H9 (cell line): ENCODE data around the gene ASTN2. TPM values are rescaled to one million over a fixed set of nuclear protein-coding genes. Genes with fewer than 3 reads are reported as not detected.

Experiments used
- DNase-seq: peaks from one replicate; pipeline ENCODE4 v3.0.0-alpha.2; 2017
- H2AFZ ChIP-seq: one replicate; pipeline ENCODE4 v1.6.1; 2013; ENCODE audit warnings: mild to moderate bottlenecking, low read length, control low read depth, moderate library complexity
- H2AK5ac ChIP-seq: 2 replicates; pipeline ENCODE4 v1.6.1; 2013; ENCODE audit warnings: low read length, control low read depth, mixed read lengths; ENCODE audit not compliant: insufficient read length
- H2BK120ac ChIP-seq: one replicate; pipeline ENCODE4 v1.6.1; 2013; ENCODE audit warnings: low read depth, mild to moderate bottlenecking, low read length, control low read depth, inconsistent platforms; ENCODE audit not compliant: poor library complexity, severe bottlenecking
- H2BK12ac ChIP-seq: 2 replicates; pipeline ENCODE4 v1.6.1; 2013; ENCODE audit warnings: low read length, control low read depth, mixed read lengths, low read depth; ENCODE audit not compliant: insufficient read length
- H2BK15ac ChIP-seq: 2 replicates; pipeline ENCODE4 v1.6.1; 2013; ENCODE audit warnings: low read depth, low read length, control low read depth
- H2BK20ac ChIP-seq: one replicate; pipeline ENCODE4 v1.6.1; 2013; ENCODE audit warnings: low read depth, mild to moderate bottlenecking, low read length, control low read depth, inconsistent platforms; ENCODE audit not compliant: poor library complexity, severe bottlenecking
- H2BK5ac ChIP-seq: 2 replicates; pipeline ENCODE4 v1.6.1; 2013; ENCODE audit warnings: low read length, control low read depth, mixed read lengths; ENCODE audit not compliant: insufficient read length
- H3K14ac ChIP-seq: 2 replicates; pipeline ENCODE4 v1.6.1; 2013; ENCODE audit warnings: low read length, control low read depth; ENCODE audit not compliant: insufficient read depth
- H3K18ac ChIP-seq: 2 replicates; pipeline ENCODE4 v1.6.1; 2013; ENCODE audit warnings: low read depth, mild to moderate bottlenecking, mixed read lengths, low read length, control low read depth; ENCODE audit not compliant: insufficient read length
- H3K23ac ChIP-seq: 2 replicates; pipeline ENCODE4 v1.6.1; 2013; ENCODE audit warnings: low read length, control low read depth, mixed read lengths, low read depth; ENCODE audit not compliant: insufficient read length
- H3K23me2 ChIP-seq: 2 replicates; pipeline ENCODE4 v1.6.1; 2013; ENCODE audit warnings: low read depth, mild to moderate bottlenecking, mixed read lengths, low read length, control low read depth; ENCODE audit not compliant: insufficient read length, poor library complexity, severe bottlenecking
- H3K27ac ChIP-seq: 2 replicates; pipeline ENCODE4 v1.5.1; 2013; ENCODE audit warnings: low read length, control low read depth, mixed read lengths, low read depth; ENCODE audit not compliant: insufficient read length
- H3K27me3 ChIP-seq: 2 replicates; pipeline ENCODE4 v1.6.1; 2013; ENCODE audit warnings: low read length, control low read depth, inconsistent platforms; ENCODE audit not compliant: insufficient read depth
- H3K4ac ChIP-seq: 2 replicates; pipeline ENCODE4 v1.6.1; 2013; ENCODE audit warnings: low read depth, mild to moderate bottlenecking, control low read depth, inconsistent platforms, low read length, moderate library complexity
- H3K4me1 ChIP-seq: 2 replicates; pipeline ENCODE4 v1.6.1; 2013; ENCODE audit warnings: low read length, control low read depth, inconsistent platforms; ENCODE audit not compliant: insufficient read depth
- H3K4me2 ChIP-seq: 2 replicates; pipeline ENCODE4 v1.6.1; 2013; ENCODE audit warnings: low read length, control low read depth, mixed read lengths; ENCODE audit not compliant: insufficient read length, insufficient read depth
- H3K56ac ChIP-seq: 2 replicates; pipeline ENCODE4 v1.6.1; 2013; ENCODE audit warnings: low read depth, mild to moderate bottlenecking, mixed read lengths, low read length, control low read depth; ENCODE audit not compliant: insufficient read length
- H3K79me1 ChIP-seq: 2 replicates; pipeline ENCODE4 v1.6.1; 2013; ENCODE audit warnings: low read depth, mild to moderate bottlenecking, moderate library complexity, low read length, control low read depth, inconsistent platforms; ENCODE audit not compliant: insufficient read depth, poor library complexity, severe bottlenecking
- H3K79me2 ChIP-seq: 2 replicates; pipeline ENCODE4 v1.6.1; 2013; ENCODE audit warnings: low read length, control low read depth, inconsistent platforms; ENCODE audit not compliant: insufficient read depth
- H3K9ac ChIP-seq: 2 replicates; pipeline ENCODE4 v1.6.1; 2013; ENCODE audit warnings: low read length, control low read depth, mixed read lengths; ENCODE audit not compliant: insufficient read length; ENCODE audit errors: extremely low read depth
- H3K9me3 ChIP-seq: one replicate; pipeline ENCODE4 v1.6.1; 2013; ENCODE audit warnings: low read depth, low read length, inconsistent platforms; ENCODE audit not compliant: control insufficient read depth
- H3T11ph ChIP-seq: one replicate; pipeline ENCODE4 v1.6.1; 2013; ENCODE audit warnings: mild to moderate bottlenecking, low read length, control low read depth, inconsistent platforms
- H4K20me1 ChIP-seq: one replicate; pipeline ENCODE4 v1.6.1; 2013; ENCODE audit not compliant: control insufficient read depth, insufficient read length, insufficient read depth
- H4K5ac ChIP-seq: 2 replicates; pipeline ENCODE4 v1.6.1; 2013; ENCODE audit warnings: low read depth, mild to moderate bottlenecking, mixed read lengths, low read length, control low read depth; ENCODE audit not compliant: insufficient read length
- H4K8ac ChIP-seq: replicated peaks from 2 replicates; pipeline ENCODE4 v1.6.1; 2013; ENCODE audit warnings: low read length, control low read depth, mixed read lengths, low read depth; ENCODE audit not compliant: insufficient read length
- H4K91ac ChIP-seq: 2 replicates; pipeline ENCODE4 v1.6.1; 2013; ENCODE audit warnings: low read depth, mild to moderate bottlenecking, moderate library complexity, mixed read lengths, low read length, control low read depth; ENCODE audit not compliant: insufficient read length
- H3K27ac Mint-ChIP-seq, 3 experiments: 2 replicates in 2 of 3; 3 replicates in 1 of 3; pipeline ENCODE4 v1.8.0; 2020 to 2021; ENCODE audit warnings: mixed read lengths in 3 of 3, mild to moderate bottlenecking in 1 of 3, moderate library complexity in 1 of 3
- H3K27me3 Mint-ChIP-seq: 2 replicates; pipeline ENCODE4 v1.8.0; 2021; ENCODE audit warnings: low read depth, mild to moderate bottlenecking, moderate library complexity, mixed read lengths
- H3K36me3 Mint-ChIP-seq, 3 experiments: 2 replicates in 2 of 3; 3 replicates in 1 of 3; pipeline ENCODE4 v1.8.0; 2020 to 2021; ENCODE audit warnings: low read depth in 3 of 3, mixed read lengths in 3 of 3; ENCODE audit not compliant: insufficient read depth in 1 of 3
- H3K4me1 Mint-ChIP-seq, 2 experiments: 2 replicates each; pipeline ENCODE4 v1.8.0; 2020; ENCODE audit warnings: mixed read lengths in 2 of 2
- H3K4me3 Mint-ChIP-seq, 2 experiments: 2 replicates in 1 of 2; 3 replicates in 1 of 2; pipeline ENCODE4 v1.8.0; 2020 to 2021; ENCODE audit warnings: mild to moderate bottlenecking in 2 of 2, mixed read lengths in 2 of 2, moderate library complexity in 1 of 2
- H3K9me3 Mint-ChIP-seq, 2 experiments: 2 replicates in 1 of 2; 3 replicates in 1 of 2; pipeline ENCODE4 v1.8.0; 2020; ENCODE audit warnings: mild to moderate bottlenecking in 2 of 2, mixed read lengths in 2 of 2, moderate library complexity in 1 of 2
- CTCF ChIP-seq: fragments of 200-600 bp; sonication (generic); conservative IDR thresholded peaks from 3 replicates; pipeline ENCODE4 v1.8.0; 2021; ENCODE audit warnings: antibody characterized with exemption, mild to moderate bottlenecking
- WGBS: extraction: QIAGEN DNeasy Blood & Tissue Kit; methylation state at CpG from one replicate; pipeline ENCODE4 v1.1.7; 2013; ENCODE audit warnings: missing lambda C conversion rate, low lambda C conversion rate, mixed read lengths; ENCODE audit not compliant: insufficient read length; ENCODE audit errors: extremely low coverage; 5-methylcytosine and 5-hydroxymethylcytosine counted together
- total RNA-seq: library from RNA; stranded (reverse); gene quantifications from 2 replicates; pipeline ENCODE4 v1.2.1, GENCODE V29; 2021

The ASTN2 gene
- total RNA-seq, 1 experiment from 2014 or later: 9.7 TPM

GRCh38 chr9:116721944-116722343 lies 692.9 kb downstream of the ASTN2 start:
- DNase-seq: no peak
- no peaks in the 10 kb centered on the region for H4K20me1 ChIP-seq
- no peak overlapping the region for H3K4me3 Mint-ChIP-seq
- no peak overlapping the region for H2BK120ac ChIP-seq
- no peak overlapping the region for H2BK5ac ChIP-seq
- H3K14ac ChIP-seq: no peak overlapping the region
- H3K56ac ChIP-seq: no peak overlapping the region
- 0 out of 2 replicates have a peak, but pooled peaks cover 3% of the 10 kb centered on the region for H3K4me1 ChIP-seq
- no peak overlapping the region for H2BK12ac ChIP-seq
- TF ChIP-seq CTCF: no peak
- no CpG with 5 or more reads among the region's 2 CpGs for WGBS
- H3K4me2 ChIP-seq: no peak overlapping the region
- H3K27ac ChIP-seq: no peak overlapping the region
- H3K23me2 ChIP-seq: no peaks in the 10 kb centered on the region
- H3K4me1 Mint-ChIP-seq: peaks cover 23 to 34% of the 10 kb centered on the region in 2 experiments
- H3K23ac ChIP-seq: no peak overlapping the region
- H3K9me3 Mint-ChIP-seq: no peaks in the 10 kb centered on the region
- H2AFZ ChIP-seq: no peak overlapping the region
- H3K9ac ChIP-seq: no peak overlapping the region
- peaks cover 0 to 4% (median 0%) of the 10 kb centered on the region in 3 experiments; a peak in 2 of 7 replicates for H3K36me3 Mint-ChIP-seq
- no peak overlapping the region for H3K18ac ChIP-seq
- H3T11ph ChIP-seq: no peak overlapping the region
- no peak overlapping the region for H4K8ac ChIP-seq
- H2BK20ac ChIP-seq: no peak overlapping the region
- no peaks in the 10 kb centered on the region for H3K27me3 ChIP-seq
- H3K27me3 Mint-ChIP-seq: peaks cover 3% of the 10 kb centered on the region; the same call in 1 of the 2 replicates
- no peak overlapping the region for H3K27ac Mint-ChIP-seq
- no peaks in the 10 kb centered on the region for H3K9me3 ChIP-seq
- no peak overlapping the region for H2AK5ac ChIP-seq
- no peak overlapping the region for H4K91ac ChIP-seq
- H2BK15ac ChIP-seq: no peak overlapping the region
- H3K4ac ChIP-seq: no peak overlapping the region
- no peaks in the 10 kb centered on the region for H3K79me1 ChIP-seq
- no peaks in the 10 kb centered on the region for H3K79me2 ChIP-seq
- H4K5ac ChIP-seq: no peak overlapping the region
